HFFc6 (cell line): ENCODE data around the gene GAB2. TPM values are rescaled to one million over a fixed set of nuclear protein-coding genes. Genes with fewer than 3 reads are reported as not detected.
"Not testable (repeated sequence)": the region's sequence is repeated elsewhere in the genome, so short reads cannot be mapped to it uniquely, and the experiment has no call there.

ENCODE experiments used
- DNase-seq: peaks from one replicate; pipeline ENCODE4 v3.0.0-alpha.2; 2018
- H3K27ac Mint-ChIP-seq: 2 replicates; pipeline ENCODE4 v1.8.0; 2020; ENCODE audit warnings: mild to moderate bottlenecking, mixed read lengths
- H3K27me3 Mint-ChIP-seq: 2 replicates; pipeline ENCODE4 v1.8.0; 2021; ENCODE audit warnings: mild to moderate bottlenecking, moderate library complexity, mixed read lengths; ENCODE audit not compliant: insufficient read depth
- H3K36me3 Mint-ChIP-seq: 2 replicates; pipeline ENCODE4 v1.8.0; 2021; ENCODE audit warnings: low read depth, mixed read lengths
- H3K4me1 Mint-ChIP-seq: 2 replicates; pipeline ENCODE4 v1.8.0; 2020; ENCODE audit warnings: low read depth, mixed read lengths
- H3K4me3 Mint-ChIP-seq: 2 replicates; pipeline ENCODE4 v1.8.0; 2020; ENCODE audit warnings: mild to moderate bottlenecking, moderate library complexity, mixed read lengths
- H3K9me3 Mint-ChIP-seq: 2 replicates; pipeline ENCODE4 v1.8.0; 2020; ENCODE audit warnings: mild to moderate bottlenecking, mixed read lengths
- total RNA-seq, 6 experiments: library from RNA; stranded (reverse); fragmentation: NEBNext Ultra II Directional; extraction: Animal tissue kit (Norgen Biotek cat#: 25700); gene quantifications; 2 replicates in 1 of 6; 3 replicates in 5 of 6; pipeline ENCODE4 v1.2.3, GENCODE V29; 2021
- TF ChIP-seq, protein P1 (sequence below): fragments of 200-600 bp; sonication (generic); IDR thresholded peaks from 2 replicates; pipeline ENCODE4 v1.5.0; 2021; ENCODE audit warnings: antibody characterized with exemption, mild to moderate bottlenecking

GAB2 gene
- total RNA-seq, 6 experiments from 2014 or later, result 8.4 to 12.1 (median 9.9) TPM

DNA sequence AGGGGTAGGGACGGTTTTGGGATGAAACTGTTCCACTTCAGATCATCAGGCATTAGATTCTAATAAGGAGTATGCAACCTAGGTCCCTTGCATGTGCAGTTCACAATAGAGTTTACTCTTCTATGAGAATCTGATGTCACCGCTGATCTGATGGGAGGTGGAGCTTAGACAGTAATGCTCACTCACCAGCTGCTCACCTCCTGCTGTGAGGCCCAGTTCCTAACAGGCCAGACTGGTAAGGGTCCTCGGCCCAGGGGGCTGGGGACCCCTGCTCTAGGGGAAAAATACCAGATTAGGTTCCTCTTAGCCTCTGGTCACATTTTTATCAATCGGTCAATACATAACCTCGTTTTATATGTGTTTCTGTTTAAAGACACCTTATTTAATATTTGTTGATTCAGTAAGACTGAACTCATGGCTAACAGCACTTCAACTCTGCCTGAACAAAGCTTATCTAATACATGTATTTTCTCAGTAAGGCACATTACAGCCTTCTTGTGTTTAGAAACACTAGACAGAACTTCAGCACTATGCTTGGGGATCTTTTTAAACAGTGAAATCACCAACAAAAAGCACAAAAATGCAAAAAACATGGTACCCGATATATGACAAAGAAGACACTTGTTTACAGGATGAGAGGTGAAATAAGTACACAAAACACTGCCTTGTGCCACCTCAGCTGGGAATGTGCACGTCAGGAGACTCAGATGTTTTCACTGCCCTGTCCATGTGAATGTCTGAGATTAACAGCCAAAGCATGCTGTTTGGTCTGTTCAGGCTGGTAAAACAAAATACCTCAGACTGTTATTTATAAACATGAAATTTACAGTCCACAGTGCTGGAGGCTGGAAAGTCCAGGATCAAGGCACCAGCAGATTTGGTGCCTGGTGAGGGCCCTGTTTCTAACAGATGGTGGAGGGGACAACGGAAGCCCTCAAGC is 121.4 kb downstream of the GAB2 start:
- no peak overlapping the region for H3K27ac Mint-ChIP-seq
- H3K4me1 Mint-ChIP-seq, result peaks cover 22% of the 10 kb centered on the region
- DNase-seq, result no peak
- H3K4me3 Mint-ChIP-seq, result no peak overlapping the region
- H3K36me3 Mint-ChIP-seq, result no peaks in the 10 kb centered on the region; the same call in 1 of the 2 replicates
- TF ChIP-seq, protein P1, sequence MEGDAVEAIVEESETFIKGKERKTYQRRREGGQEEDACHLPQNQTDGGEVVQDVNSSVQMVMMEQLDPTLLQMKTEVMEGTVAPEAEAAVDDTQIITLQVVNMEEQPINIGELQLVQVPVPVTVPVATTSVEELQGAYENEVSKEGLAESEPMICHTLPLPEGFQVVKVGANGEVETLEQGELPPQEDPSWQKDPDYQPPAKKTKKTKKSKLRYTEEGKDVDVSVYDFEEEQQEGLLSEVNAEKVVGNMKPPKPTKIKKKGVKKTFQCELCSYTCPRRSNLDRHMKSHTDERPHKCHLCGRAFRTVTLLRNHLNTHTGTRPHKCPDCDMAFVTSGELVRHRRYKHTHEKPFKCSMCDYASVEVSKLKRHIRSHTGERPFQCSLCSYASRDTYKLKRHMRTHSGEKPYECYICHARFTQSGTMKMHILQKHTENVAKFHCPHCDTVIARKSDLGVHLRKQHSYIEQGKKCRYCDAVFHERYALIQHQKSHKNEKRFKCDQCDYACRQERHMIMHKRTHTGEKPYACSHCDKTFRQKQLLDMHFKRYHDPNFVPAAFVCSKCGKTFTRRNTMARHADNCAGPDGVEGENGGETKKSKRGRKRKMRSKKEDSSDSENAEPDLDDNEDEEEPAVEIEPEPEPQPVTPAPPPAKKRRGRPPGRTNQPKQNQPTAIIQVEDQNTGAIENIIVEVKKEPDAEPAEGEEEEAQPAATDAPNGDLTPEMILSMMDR, result no peak
- H3K27me3 Mint-ChIP-seq, result no peaks in the 10 kb centered on the region; the same call in 1 of the 2 replicates
- H3K9me3 Mint-ChIP-seq, result no peaks in the 10 kb centered on the region

DNA sequence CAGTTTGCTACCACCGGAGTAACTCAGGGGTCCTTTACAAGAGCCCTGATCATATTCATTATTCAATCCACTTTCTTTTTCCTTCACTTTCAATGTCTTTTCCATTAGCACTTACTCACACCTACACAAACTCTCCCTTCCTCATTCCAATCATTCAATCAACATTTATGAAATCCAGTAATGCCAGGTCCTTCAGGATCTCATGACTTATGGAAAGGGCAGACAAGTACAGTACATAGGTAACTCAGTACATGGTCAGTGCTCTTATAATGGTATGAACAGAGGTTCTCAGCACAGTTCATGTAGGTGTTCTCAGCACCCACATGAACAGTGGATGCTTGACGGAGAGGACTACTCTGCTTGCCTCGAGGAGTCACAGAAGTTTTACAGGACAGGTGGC is 122.3 kb downstream of the GAB2 start:
- TF ChIP-seq, protein P1, result no peak
- Mint-ChIP-seq H3K27me3 (no peaks in the 10 kb centered on the region; the same call in 1 of the 2 replicates), H3K4me3 (no peak overlapping the region), H3K4me1 (peaks cover 22% of the 10 kb centered on the region), H3K36me3 (peaks cover 7% of the 10 kb centered on the region), H3K9me3 (no peaks in the 10 kb centered on the region), H3K27ac (no peak overlapping the region)
- DNase-seq, result no peak

DNA sequence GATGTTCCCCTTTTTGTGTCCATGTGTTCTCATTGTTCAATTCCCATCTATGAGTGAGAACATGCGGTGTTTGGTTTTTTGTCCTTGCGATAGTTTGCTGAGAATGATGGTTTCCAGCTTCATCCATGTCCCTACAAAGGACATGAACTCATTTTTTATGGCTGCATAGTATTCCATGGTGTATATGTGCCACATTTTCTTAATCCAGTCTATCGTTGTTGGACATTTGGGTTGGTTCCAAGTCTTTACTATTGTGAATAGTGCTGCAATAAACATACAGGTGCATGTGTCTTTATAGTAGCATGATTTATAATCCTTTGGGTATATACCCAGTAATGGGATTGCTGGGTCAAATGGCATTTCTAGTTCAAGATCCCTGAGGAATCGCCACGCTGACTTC is 123.5 kb downstream of the GAB2 start:
- H3K9me3 Mint-ChIP-seq, H3K27ac Mint-ChIP-seq, DNase-seq, H3K36me3 Mint-ChIP-seq, H3K4me3 Mint-ChIP-seq, H3K27me3 Mint-ChIP-seq: not testable (repeated sequence)
- H3K4me1 Mint-ChIP-seq, result peaks cover 22% of the 10 kb centered on the region

DNA sequence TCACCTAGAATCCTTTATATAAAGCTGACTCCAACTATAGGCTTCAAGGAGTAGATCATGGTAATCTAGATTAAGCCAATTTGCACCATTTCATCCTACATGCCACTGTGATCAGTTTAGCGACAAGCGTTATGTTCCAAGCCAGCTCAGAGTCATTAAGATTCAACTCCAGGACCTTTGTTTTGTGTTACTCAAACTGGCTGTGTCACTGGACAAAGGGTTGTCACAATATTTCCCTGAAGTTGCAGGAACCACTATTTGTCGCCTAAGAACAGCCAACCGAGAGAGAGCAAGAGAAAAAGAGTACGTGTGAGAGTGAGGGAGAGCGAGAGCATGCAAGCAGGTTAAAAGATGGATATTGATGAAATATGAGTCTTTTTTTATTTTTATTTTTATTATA is 124.1 kb downstream of the GAB2 start:
- no peaks in the 10 kb centered on the region; the same call in 1 of the 2 replicates for H3K27me3 Mint-ChIP-seq
- no peaks in the 10 kb centered on the region for H3K9me3 Mint-ChIP-seq
- H3K27ac Mint-ChIP-seq, result no peak overlapping the region
- TF ChIP-seq, protein P1, result no peak
- peaks cover 8% of the 10 kb centered on the region for H3K36me3 Mint-ChIP-seq
- no peak overlapping the region for H3K4me3 Mint-ChIP-seq
- DNase-seq, result no peak
- peaks cover 22% of the 10 kb centered on the region for H3K4me1 Mint-ChIP-seq

DNA sequence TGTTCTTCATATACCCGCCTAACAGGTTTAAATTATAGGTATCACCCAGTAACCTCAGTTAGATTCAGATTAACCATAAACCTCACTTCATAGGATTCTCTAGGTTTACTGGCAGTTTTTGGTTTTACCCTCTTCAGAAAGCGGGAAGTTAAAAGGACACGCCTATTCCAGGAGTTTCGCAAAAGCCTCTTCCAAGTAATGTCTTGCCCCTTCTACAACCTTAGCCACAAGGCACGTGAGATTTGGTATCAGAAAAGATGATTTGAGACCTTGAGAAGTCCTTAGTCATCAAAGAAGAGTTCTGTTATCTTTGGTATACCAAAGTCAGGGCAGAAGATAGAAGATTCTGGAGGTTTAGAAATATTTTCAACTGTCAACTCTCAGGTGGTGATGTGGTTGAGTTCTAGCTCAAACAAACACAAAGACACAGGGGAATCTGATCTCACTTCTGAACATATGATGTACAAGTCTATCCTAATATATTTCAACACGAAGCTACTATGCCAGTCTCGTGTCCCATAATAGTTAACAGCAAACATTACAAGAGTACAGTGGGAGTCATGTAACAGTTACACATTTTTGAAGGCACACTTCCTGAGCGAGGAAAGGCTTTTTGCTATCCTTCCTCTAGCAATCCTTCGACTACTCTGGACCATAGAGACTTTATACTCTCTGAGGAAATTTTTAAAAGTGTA is 125.4 kb downstream of the GAB2 start:
- no peaks in the 10 kb centered on the region for H3K9me3 Mint-ChIP-seq
- TF ChIP-seq, protein P1, result no peak
- DNase-seq, result no peak

More for the DNA sequence above, 125.4 kb downstream of the GAB2 start:
- H3K4me1 Mint-ChIP-seq, result peaks cover 17% of the 10 kb centered on the region
- no peak overlapping the region for H3K27ac Mint-ChIP-seq
- no peaks in the 10 kb centered on the region; the same call in 1 of the 2 replicates for H3K27me3 Mint-ChIP-seq
- H3K36me3 Mint-ChIP-seq, result peaks cover 8% of the 10 kb centered on the region
- no peak overlapping the region for H3K4me3 Mint-ChIP-seq
